Measurements from ENCODE around the gene GRIN2A. TPM values are rescaled to one million over a fixed set of nuclear protein-coding genes. Genes with fewer than 3 reads are reported as not detected.

The GRIN2A gene
- total and polyA plus RNA-seq, 2 donors (not counting 3 experiments of a cell fraction or from before 2014, with no cell fraction given), result not detected

DNA sequence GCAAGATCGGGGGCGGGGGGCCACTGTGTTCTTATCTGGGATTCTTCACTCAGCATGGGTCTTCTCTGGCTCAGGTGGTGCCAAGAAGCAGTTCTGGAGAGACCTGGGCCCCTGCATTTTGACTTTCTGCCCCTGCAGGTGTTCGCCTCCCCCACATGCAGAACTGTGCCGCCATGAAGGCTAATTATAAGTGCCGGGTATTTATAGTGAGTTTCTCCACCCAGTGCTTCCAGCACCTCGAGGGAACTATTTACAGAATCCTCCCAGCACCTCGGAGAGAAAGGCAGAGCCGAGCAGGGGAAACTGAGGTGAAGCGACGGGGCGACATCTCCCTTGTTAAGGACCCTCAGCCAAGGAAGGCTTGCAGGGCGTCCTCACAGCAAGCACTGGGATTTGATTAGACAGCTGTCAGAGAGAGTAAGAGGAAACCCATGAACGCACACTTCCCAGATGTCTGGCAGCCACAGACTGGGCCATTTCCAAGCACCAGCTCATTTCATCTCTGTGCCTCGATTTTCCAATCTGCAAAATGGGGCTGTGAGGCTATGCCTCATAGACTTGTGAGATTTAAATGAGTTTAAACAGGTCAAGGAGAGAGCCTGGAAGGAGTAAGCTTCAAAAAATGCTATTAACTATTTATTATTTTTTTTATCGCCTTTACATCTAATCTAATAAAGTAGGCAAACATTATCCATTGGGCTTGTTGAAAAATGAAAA lies 36.4 kb upstream of the GRIN2A start:
- intact Hi-C loops (cut with micrococcal nuclease) (no loop called here), dilution Hi-C loops (cut with MboI; ENCODE audit: extremely low pct_ligation_motif_present, low sequenced_read_pairs) (no loop called here)
- Histone ChIP-seq H3K27ac (ENCODE audit: insufficient read depth, low read depth, low read length) (no peak overlapping the region), H3K36me3 (ENCODE audit: control insufficient read depth in 2 of 2, extremely low read depth in 1 of 2, insufficient read depth in 2 of 2, low read length in 2 of 2) (no peaks in the 10 kb centered on the region), H3K9ac (replicated peaks; ENCODE audit: extremely low read depth, insufficient read depth, low read length) (no peak overlapping the region), H4K20me1 (replicated peaks; ENCODE audit: control insufficient read depth, extremely low read depth, insufficient read depth, low read length) (no peaks in the 10 kb centered on the region), H3K4me1 (ENCODE audit: control insufficient read depth, extremely low read depth, insufficient read depth, low read length) (no peaks in the 10 kb centered on the region), H3K4me2 (ENCODE audit: insufficient read depth, low read length) (no peak overlapping the region), H2AFZ (ENCODE audit: low read depth, low read length) (no peak overlapping the region), H3K4me3 (replicated peaks in 1 of 3; ENCODE audit: insufficient read depth in 1 of 3, low read depth in 1 of 3, low read length in 3 of 3) (no peak overlapping the region), H3K9me1 (replicated peaks; ENCODE audit: control insufficient read depth, extremely low read depth, insufficient read depth, low read length) (no peaks in the 10 kb centered on the region), H3K27me3 (ENCODE audit: control insufficient read depth in 2 of 2, insufficient read depth in 2 of 2, low read length in 2 of 2) (no peaks in the 10 kb centered on the region), H3K79me2 (ENCODE audit: control insufficient read depth, insufficient read depth, low read length) (no peaks in the 10 kb centered on the region), H3K9me3 (replicated peaks; ENCODE audit: control insufficient read depth, insufficient read depth, low read length) (no peaks in the 10 kb centered on the region)
- FAIRE-seq (no peak), DNase-seq (ENCODE audit: low read depth, low spot score) (no peak)
- TF ChIP-seq POLR2A (IDR thresholded peaks at IDR 0.05; ENCODE audit: low read depth, low read length) (no peak), JUN (IDR thresholded peaks at IDR 0.05; ENCODE audit: borderline replicate concordance, insufficient read depth, insufficient read length, low read depth) (no peak), MAX (IDR thresholded peaks at IDR 0.05; ENCODE audit: insufficient read depth, insufficient read length) (no peak)
- CTCF ChIA-PET, result no interaction called here
- no TSS peak for BruUV-seq (replicated peaks)
- POLR2A ChIA-PET, result no interaction called here

DNA sequence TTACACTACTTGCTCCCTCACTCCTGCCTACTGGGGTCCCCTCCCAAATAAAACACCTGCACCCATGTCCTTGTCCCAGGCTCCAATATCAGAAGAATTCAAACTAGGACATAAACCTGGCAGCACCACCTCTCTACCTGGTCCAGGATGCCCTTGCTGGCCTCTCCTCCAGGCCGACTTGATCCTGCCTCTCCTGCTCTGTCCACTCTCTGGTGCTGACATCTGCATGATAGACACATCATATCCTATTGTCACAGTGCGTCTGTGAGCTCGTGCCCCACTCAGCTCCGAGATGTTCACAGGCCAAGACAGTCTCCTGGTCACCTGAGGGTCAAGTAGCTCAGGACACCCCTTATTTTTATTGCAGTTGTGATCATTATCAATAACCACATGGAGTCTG lies 31.5 kb upstream of the GRIN2A start:
- no peaks in the 10 kb centered on the region for H3K4me1 ChIP-seq (ENCODE audit: control insufficient read depth, extremely low read depth, insufficient read depth, low read length)
- no peak overlapping the region for H3K4me2 ChIP-seq (ENCODE audit: insufficient read depth, low read length)
- intact Hi-C loops (cut with micrococcal nuclease), result no loop called here
- H3K36me3 ChIP-seq (ENCODE audit: control insufficient read depth in 2 of 2, extremely low read depth in 1 of 2, insufficient read depth in 2 of 2, low read length in 2 of 2), result no peaks in the 10 kb centered on the region
- POLR2A ChIA-PET, result no interaction called here
- BruUV-seq (replicated peaks), result no TSS peak
- no peaks in the 10 kb centered on the region for H3K9me1 ChIP-seq (replicated peaks; ENCODE audit: control insufficient read depth, extremely low read depth, insufficient read depth, low read length)
- H3K9ac ChIP-seq (replicated peaks; ENCODE audit: extremely low read depth, insufficient read depth, low read length), result no peak overlapping the region
- H3K4me3 ChIP-seq (replicated peaks in 1 of 3; ENCODE audit: insufficient read depth in 1 of 3, low read depth in 1 of 3, low read length in 3 of 3), result no peak overlapping the region
- H4K20me1 ChIP-seq (replicated peaks; ENCODE audit: control insufficient read depth, extremely low read depth, insufficient read depth, low read length), result no peaks in the 10 kb centered on the region
- TF ChIP-seq JUN (IDR thresholded peaks at IDR 0.05; ENCODE audit: borderline replicate concordance, insufficient read depth, insufficient read length, low read depth), result no peak
- TF ChIP-seq FOS (IDR thresholded peaks at IDR 0.05; ENCODE audit: borderline replicate concordance, insufficient read depth, low read length), result no peak
- no peak for TF ChIP-seq GATA2 (IDR thresholded peaks at IDR 0.05; ENCODE audit: insufficient read depth, insufficient read length, low read depth, low read length)
- TF ChIP-seq, protein P1, sequence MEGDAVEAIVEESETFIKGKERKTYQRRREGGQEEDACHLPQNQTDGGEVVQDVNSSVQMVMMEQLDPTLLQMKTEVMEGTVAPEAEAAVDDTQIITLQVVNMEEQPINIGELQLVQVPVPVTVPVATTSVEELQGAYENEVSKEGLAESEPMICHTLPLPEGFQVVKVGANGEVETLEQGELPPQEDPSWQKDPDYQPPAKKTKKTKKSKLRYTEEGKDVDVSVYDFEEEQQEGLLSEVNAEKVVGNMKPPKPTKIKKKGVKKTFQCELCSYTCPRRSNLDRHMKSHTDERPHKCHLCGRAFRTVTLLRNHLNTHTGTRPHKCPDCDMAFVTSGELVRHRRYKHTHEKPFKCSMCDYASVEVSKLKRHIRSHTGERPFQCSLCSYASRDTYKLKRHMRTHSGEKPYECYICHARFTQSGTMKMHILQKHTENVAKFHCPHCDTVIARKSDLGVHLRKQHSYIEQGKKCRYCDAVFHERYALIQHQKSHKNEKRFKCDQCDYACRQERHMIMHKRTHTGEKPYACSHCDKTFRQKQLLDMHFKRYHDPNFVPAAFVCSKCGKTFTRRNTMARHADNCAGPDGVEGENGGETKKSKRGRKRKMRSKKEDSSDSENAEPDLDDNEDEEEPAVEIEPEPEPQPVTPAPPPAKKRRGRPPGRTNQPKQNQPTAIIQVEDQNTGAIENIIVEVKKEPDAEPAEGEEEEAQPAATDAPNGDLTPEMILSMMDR (IDR thresholded peaks at IDR 0.05; ENCODE audit: extremely low read depth in 1 of 2, insufficient read depth in 1 of 2, low read depth in 1 of 2, low read length in 2 of 2), result no peak
- no peak for TF ChIP-seq MAX (IDR thresholded peaks at IDR 0.05; ENCODE audit: insufficient read depth, insufficient read length)
- TF ChIP-seq POLR2A (IDR thresholded peaks at IDR 0.05; ENCODE audit: low read depth, low read length), result no peak
- H3K27ac ChIP-seq (ENCODE audit: insufficient read depth, low read depth, low read length), result no peak overlapping the region
- H2AFZ ChIP-seq (ENCODE audit: low read depth, low read length), result no peak overlapping the region
- H3K79me2 ChIP-seq (ENCODE audit: control insufficient read depth, insufficient read depth, low read length), result no peaks in the 10 kb centered on the region
- CTCF ChIA-PET, result no interaction called here
- DNase-seq (ENCODE audit: low read depth, low spot score) (no peak), FAIRE-seq (no peak)
- H3K27me3 ChIP-seq (ENCODE audit: control insufficient read depth in 2 of 2, insufficient read depth in 2 of 2, low read length in 2 of 2), result no peaks in the 10 kb centered on the region
- no peaks in the 10 kb centered on the region for H3K9me3 ChIP-seq (replicated peaks; ENCODE audit: control insufficient read depth, insufficient read depth, low read length)
- dilution Hi-C loops (cut with MboI; ENCODE audit: extremely low pct_ligation_motif_present, low sequenced_read_pairs), result no loop called here
